Measurements from ENCODE around the gene SOX11.

SOX11 gene

DNA sequence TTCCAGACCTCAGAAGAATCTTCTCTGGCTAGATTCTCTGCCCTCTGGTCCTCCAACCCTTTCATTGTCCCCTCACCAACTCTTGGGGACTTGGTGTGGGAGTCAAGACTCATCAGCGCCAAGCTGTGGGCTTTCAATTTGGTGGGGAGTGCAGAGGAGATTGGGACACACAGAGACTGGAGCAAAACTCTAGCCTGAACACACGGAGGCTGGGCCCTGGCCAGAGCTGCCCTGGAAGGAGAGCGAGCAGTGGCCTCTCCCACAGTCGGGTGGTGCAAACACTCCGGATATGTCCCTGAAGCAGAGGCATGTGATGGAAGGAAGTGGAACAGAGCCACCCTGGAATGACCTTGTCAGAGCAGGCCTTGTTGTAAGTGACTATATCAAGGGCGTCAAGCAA is 8.7 kb upstream of the SOX11 start:
- TF ChIP-seq ZNF274 (IDR thresholded peaks at IDR 0.05; ENCODE audit: low read depth, low read length) = no peak
- no peak overlapping the region for H3K4me3 ChIP-seq (ENCODE audit: low read length)

DNA sequence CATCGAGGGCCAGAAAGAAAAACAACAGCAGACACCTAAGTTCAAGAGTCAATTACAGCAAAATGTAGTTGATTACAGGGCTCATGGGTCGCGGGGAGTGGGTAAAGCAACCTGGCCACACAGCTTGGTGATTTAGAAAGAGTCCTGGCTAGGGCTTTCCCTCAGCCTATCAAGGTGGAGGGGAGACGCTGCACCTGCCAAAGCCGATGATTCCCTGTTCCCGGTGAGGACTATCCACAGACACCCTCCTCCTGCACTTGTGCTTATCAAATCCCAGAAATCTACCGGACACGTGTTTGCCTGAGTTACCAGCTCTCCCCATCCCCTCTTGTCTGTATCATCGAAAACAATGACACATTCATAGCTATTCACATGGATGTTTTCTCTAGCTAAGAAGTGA is 7.0 kb upstream of the SOX11 start:
- H3K4me3 ChIP-seq (ENCODE audit: low read length) = no peak overlapping the region
- TF ChIP-seq ZNF274 (IDR thresholded peaks at IDR 0.05; ENCODE audit: low read depth, low read length) = no peak

DNA sequence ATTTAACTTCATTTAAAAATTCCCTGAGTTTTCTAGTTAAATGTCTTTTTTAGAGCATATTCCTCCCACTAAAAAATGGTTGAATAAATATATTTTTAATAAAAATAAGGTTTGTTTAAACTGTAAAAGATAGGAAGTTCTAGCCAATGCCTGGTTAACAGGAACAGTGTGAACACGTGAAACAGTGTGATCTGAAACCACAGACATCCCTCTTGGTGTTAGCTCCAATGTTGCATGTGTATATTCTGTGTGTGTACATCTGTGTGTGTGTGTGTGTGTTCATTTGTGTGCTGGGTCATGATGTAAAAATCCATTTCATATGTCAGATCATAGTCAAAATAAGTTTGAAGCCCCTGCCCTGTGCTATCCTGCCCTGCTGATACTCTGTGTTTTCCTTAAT is 6.1 kb upstream of the SOX11 start:
- no peak overlapping the region for H3K4me3 ChIP-seq (ENCODE audit: low read length)
- no peak for TF ChIP-seq ZNF274 (IDR thresholded peaks at IDR 0.05; ENCODE audit: low read depth, low read length)

DNA sequence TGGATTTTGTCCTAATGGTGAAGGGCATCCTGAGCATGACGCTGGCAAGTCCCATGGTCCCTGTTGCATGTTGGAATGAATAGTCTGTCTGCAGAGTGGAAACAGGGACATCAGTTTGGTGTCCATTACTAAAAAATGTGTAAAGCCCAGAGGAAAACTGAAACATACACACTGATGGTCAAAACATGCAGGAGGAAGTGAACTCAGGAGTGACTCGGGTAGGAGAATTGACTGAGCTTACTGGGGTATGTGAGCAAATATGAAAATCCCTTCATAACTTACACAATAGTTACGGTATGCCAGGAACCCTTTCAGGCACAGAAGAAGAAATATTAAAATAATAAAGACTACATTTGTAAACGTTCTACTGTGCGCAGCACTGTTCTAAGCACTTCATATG is 5.6 kb upstream of the SOX11 start:
- no peak for TF ChIP-seq ZNF274 (IDR thresholded peaks at IDR 0.05; ENCODE audit: low read depth, low read length)
- no peak overlapping the region for H3K4me3 ChIP-seq (ENCODE audit: low read length)

DNA sequence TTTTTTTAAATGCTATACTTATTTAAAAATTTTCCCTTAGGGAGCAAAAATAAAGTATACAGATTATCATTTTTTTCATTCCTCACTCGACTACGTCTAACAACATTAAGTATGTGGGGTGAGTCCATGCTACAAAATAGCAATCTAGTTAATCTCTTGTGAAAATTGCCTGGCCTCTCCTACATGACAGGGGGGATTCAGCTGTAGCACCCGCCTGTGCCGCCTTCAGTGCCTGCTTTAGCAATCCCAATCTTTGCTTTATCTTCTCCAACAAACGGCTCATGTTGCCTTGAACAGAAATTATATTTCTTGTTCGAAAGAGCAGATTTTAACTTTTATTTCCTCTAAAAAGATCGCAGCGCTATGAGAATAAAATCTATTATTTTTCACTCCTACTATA is 2.4 kb upstream of the SOX11 start:
- H3K4me3 ChIP-seq (ENCODE audit: low read length) = no peak overlapping the region
- no peak for TF ChIP-seq ZNF274 (IDR thresholded peaks at IDR 0.05; ENCODE audit: low read depth, low read length)

DNA sequence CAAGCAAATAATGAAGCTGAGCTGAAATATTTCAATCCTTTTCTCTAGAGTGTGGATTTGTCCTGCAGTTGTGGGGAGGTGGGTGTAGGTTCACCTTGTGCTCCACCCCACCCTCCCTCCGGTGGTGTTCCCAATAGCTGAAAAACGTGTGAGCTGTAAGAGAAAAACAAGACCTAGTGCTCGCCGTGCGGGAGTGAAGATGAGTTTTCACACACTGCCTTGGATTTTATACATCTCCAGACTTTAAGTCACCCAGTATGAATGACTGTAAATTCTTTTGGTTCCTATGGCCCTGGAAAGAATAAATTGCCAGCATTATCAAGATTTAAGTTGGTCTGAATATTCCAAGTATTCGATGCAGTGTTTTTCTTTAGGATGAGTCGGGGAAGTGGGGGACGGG is 1.9 kb upstream of the SOX11 start:
- no peak overlapping the region for H3K4me3 ChIP-seq (ENCODE audit: low read length)

DNA sequence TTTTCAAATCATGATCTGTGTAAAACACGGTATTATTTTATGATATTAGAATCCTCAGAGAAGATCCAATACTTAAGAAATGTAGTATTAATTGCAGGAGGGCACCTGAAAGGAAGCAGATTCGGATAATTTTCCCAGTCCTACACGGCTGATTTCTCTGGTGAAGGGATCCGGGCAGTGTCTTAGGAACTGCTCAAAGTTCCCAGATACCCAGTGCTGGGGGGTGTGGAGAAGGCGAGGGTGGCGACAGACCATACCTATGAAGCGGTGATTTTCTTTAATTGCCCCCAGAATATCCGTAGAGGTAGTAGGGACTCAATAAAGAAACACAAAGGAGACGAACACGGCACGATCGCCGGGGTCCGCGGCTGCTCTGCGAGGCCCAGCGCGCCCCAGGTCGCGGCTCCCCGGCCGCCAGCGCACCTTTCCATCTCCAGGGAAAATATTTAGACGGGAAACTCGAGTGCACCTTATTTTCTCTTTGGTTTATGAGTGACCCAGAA is 1.4 kb upstream of the SOX11 start:
- no peak overlapping the region for H3K4me3 ChIP-seq (ENCODE audit: low read length)
- no peak for TF ChIP-seq ZNF274 (IDR thresholded peaks at IDR 0.05; ENCODE audit: low read depth, low read length)

More for the DNA sequence above, 1.9 kb upstream of the SOX11 start:
- TF ChIP-seq ZNF274 (IDR thresholded peaks at IDR 0.05; ENCODE audit: low read depth, low read length) = no peak

DNA sequence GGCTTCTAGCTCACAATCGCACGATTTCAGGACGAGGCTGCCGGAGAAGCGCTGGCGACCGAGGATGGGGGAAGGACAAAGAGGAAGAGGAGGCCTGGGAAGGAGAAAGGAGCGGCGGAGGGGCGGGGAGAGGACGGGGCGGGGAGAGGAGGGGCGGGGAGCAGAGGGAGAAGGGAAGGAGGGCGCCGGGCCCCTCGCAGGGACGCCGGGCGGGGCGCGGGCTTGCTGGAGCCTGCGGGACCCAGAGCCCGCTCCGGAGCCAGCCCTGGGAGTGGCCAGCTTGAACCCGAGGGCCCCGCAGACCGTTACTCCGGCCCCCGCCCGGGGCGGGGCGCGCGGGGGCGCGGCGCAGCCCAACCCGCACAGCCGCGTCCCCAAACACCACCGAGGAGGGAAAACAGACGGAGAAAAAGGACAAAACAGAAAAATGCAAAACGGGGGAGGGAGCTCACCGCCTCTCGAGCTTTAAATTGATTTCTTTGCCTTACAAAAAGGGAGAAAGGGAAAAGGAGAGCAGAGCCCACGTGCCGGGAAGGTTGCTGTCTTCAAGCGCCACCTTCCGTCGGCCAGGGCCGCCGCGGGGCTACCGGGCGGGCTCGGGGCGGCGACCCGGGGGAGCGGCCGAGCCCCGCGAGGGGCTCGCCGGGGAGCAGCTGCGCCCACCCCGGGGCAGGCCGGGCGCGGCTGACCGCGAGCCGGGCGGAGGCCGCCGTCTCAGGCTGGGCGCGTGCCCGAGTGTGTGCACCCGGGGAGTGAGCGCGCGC is 781 bp upstream of the SOX11 start:
- no peak for TF ChIP-seq ZNF274 (IDR thresholded peaks at IDR 0.05; ENCODE audit: low read depth, low read length)
- no peak overlapping the region for H3K4me3 ChIP-seq (ENCODE audit: low read length)

DNA sequence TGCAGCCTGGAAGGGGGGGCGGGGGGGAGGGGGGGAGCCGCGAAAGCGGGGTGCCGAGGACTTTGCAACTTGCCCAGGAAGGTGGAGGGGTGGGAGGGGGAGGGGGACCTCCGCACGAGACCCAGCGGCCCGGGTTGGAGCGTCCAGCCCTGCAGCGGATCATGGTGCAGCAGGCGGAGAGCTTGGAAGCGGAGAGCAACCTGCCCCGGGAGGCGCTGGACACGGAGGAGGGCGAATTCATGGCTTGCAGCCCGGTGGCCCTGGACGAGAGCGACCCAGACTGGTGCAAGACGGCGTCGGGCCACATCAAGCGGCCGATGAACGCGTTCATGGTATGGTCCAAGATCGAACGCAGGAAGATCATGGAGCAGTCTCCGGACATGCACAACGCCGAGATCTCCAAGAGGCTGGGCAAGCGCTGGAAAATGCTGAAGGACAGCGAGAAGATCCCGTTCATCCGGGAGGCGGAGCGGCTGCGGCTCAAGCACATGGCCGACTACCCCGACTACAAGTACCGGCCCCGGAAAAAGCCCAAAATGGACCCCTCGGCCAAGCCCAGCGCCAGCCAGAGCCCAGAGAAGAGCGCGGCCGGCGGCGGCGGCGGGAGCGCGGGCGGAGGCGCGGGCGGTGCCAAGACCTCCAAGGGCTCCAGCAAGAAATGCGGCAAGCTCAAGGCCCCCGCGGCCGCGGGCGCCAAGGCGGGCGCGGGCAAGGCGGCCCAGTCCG is 540 bp downstream of the SOX11 start:
- H3K4me3 ChIP-seq (ENCODE audit: low read length) = no peak overlapping the region
- no peak for TF ChIP-seq ZNF274 (IDR thresholded peaks at IDR 0.05; ENCODE audit: low read depth, low read length)

DNA sequence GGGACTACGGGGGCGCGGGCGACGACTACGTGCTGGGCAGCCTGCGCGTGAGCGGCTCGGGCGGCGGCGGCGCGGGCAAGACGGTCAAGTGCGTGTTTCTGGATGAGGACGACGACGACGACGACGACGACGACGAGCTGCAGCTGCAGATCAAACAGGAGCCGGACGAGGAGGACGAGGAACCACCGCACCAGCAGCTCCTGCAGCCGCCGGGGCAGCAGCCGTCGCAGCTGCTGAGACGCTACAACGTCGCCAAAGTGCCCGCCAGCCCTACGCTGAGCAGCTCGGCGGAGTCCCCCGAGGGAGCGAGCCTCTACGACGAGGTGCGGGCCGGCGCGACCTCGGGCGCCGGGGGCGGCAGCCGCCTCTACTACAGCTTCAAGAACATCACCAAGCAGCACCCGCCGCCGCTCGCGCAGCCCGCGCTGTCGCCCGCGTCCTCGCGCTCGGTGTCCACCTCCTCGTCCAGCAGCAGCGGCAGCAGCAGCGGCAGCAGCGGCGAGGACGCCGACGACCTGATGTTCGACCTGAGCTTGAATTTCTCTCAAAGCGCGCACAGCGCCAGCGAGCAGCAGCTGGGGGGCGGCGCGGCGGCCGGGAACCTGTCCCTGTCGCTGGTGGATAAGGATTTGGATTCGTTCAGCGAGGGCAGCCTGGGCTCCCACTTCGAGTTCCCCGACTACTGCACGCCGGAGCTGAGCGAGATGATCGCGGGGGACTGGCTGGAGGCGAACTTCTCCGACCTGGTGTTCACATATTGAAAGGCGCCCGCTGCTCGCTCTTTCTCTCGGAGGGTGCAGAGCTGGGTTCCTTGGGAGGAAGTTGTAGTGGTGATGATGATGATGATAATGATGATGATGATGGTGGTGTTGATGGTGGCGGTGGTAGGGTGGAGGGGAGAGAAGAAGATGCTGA is 1.4 kb downstream of the SOX11 start:
- TF ChIP-seq ZNF274 (IDR thresholded peaks at IDR 0.05; ENCODE audit: low read depth, low read length) = no peak
- peak overlapping the region; percentile 25; the same call in 1 of the 2 replicates for H3K4me3 ChIP-seq (ENCODE audit: low read length)

DNA sequence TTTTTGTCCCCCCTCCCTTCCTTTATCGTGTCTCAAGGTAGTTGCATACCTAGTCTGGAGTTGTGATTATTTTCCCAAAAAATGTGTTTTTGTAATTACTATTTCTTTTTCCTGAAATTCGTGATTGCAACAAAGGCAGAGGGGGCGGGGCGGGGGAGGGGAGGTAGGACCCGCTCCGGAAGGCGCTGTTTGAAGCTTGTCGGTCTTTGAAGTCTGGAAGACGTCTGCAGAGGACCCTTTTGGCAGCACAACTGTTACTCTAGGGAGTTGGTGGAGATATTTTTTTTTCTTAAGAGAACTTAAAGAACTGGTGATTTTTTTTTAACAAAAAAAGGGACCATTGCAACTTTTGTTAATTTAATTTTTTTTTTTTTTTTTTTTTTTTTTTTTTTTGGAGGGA is 2.1 kb downstream of the SOX11 start:
- no peak for TF ChIP-seq ZNF274 (IDR thresholded peaks at IDR 0.05; ENCODE audit: low read depth, low read length)
- H3K4me3 ChIP-seq (ENCODE audit: low read length) = peak overlapping the region; percentile 25; the same call in 1 of the 2 replicates

DNA sequence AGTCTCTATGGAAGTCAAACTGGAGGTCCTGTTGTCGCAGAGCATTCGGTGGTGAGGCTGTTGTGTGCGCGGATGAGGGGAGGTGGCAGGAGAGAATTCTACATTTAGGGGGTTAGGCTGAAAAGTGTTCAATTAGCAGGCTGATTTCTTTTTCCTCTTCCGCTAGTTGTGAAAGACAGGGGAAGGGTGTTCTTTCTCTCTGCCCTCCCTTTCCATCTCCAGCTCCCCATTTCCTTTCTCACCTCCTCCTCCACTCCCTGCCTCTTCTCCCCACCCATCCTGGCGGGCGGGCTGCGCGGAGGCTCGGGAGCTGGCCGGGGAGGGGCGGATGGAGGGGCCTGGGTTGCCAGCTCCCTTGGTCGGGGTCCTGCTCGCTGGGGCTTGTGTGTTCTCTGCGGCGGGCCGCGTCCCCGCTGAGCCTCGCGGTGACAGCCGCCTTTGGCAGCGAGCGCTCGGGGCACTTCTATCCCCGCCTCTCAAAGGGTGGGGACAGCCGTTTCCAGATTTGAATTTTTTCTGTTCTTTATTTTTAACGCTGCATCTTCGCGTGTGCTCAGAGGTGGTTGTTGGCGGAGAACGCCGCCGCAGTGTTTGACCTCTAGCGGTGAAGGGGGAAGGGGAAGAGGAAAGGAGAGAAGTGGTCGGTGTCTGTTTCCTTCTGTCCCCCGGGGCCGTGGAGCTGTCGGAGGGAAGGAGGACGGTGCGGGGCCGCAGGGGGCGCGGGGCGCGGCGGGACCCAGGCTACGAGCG is 3.6 kb downstream of the SOX11 start:
- TF ChIP-seq ZNF274 (IDR thresholded peaks at IDR 0.05; ENCODE audit: low read depth, low read length) = no peak
- peak overlapping the region; percentile 11; the same call in 1 of the 2 replicates for H3K4me3 ChIP-seq (ENCODE audit: low read length)

DNA sequence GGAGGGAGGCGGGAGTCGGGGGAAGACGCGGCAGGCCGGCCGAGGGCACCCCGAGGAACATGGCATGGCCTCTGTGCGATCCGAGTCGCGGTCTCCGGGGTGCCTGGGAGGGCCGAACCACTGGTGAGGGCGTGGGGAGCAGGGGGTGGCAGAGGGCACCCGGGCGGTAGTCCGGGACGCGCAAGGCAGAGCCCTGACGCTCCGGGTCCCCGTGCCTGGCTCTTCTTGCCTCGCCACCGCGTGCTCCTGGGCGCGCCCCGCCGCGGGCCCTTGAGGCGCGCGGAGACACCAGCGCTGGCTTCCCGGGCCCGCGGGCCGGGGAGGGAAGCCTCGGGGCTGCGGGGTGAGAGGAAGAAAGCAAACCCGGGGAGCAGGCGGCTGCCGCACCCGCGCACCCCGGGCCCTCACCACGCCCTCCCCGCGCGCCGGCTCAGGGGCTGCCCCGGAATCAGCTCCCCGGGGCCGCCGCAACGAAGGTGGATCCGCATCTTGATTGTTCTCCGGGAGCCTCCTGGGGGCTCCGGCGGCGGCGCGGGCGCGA is 4.3 kb downstream of the SOX11 start:
- peak overlapping the region; percentile 20; the same call in 1 of the 2 replicates for H3K4me3 ChIP-seq (ENCODE audit: low read length)
- TF ChIP-seq ZNF274 (IDR thresholded peaks at IDR 0.05; ENCODE audit: low read depth, low read length) = no peak
